GM12864 (cell line): ENCODE data around the gene STK32A.

Experiments
- DNase-seq: peaks from one replicate; pipeline ENCODE4 v3.0.0-alpha.2; 2011; ENCODE audit warnings: low read depth
- H3K4me3 ChIP-seq: 2 replicates; pipeline ENCODE4 v1.5.1; 2011; ENCODE audit warnings: mild to moderate bottlenecking, low read depth, low read length, control low read depth
- TF ChIP-seq, protein P1 (sequence below): IDR thresholded peaks from 2 replicates; pipeline ENCODE4 v1.5.1; 2011; ENCODE audit warnings: low read depth, mild to moderate bottlenecking, moderate library complexity, low read length, control low read depth, inconsistent platforms; ENCODE audit errors: missing control alignments

The STK32A gene

DNA sequence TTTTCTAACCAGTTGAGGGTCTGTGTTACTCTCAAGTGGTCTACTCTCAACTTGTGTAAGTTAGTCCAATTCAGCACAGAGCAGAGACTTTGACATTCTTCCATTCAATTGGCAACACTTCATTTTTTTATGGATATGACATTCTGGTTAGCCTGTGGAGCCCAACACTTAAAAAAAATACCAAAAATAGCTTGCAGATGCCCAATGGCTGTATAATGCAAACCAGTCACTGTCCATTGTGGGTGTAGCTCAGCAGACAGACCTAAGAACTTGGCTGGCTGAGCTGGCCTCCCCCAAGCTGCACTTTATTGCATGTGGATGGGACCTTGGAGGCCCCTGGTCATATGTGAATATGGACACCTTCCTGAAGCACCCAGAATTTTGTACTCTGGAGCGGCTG is 171.8 kb downstream of the STK32A start:
- DNase-seq: no peak
- TF ChIP-seq, protein P1, sequence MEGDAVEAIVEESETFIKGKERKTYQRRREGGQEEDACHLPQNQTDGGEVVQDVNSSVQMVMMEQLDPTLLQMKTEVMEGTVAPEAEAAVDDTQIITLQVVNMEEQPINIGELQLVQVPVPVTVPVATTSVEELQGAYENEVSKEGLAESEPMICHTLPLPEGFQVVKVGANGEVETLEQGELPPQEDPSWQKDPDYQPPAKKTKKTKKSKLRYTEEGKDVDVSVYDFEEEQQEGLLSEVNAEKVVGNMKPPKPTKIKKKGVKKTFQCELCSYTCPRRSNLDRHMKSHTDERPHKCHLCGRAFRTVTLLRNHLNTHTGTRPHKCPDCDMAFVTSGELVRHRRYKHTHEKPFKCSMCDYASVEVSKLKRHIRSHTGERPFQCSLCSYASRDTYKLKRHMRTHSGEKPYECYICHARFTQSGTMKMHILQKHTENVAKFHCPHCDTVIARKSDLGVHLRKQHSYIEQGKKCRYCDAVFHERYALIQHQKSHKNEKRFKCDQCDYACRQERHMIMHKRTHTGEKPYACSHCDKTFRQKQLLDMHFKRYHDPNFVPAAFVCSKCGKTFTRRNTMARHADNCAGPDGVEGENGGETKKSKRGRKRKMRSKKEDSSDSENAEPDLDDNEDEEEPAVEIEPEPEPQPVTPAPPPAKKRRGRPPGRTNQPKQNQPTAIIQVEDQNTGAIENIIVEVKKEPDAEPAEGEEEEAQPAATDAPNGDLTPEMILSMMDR: no peak
- H3K4me3 ChIP-seq: no peak overlapping the region

DNA sequence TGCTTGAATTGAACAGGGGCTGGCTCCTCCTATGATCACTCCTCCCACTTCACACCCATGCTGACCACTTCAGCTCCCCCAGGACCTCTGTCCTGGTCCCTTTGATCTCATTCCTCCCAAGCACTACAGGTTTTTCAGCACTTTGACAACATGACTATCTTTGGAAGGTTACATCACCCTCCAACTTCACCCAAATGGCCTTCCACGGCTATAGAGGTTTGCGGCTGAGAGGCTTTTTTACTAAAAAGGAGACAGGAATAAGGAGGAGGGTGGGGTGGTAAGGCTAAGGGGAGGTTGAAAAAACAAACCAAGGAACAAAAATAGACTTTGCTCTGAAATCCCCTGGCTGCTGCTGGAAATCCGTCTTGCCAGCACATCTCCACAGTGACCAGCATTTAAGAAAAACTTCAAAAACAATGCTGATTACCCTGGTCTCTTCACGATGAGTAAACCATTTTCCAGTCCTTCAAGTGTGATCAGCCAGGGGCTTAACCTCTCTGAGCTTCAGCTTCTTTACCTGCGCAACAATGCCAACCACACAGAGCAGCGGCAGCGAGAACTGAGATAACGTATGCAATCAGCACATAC is 172.4 kb downstream of the STK32A start:
- TF ChIP-seq, protein P1: no peak
- H3K4me3 ChIP-seq: no peak overlapping the region
- no peak for DNase-seq

DNA sequence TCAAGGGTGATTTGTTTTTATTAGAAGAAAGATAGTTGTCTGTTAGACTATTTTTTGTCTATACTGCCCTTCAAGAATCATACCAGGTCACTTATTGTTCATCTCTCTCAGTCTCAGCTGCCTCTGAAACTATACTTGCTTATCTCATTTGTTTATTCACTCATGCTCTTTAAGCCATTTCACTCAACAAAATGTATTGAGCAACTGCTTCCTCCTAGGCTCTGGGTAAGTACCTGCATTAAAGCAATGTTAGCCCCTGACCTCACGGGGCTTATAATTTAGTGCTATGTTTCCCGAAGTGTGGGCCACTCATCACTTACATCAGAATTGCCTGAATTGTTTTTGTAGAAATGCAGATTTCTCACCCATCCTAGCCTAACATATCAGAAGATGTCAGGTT is 174.2 kb downstream of the STK32A start:
- no peak for DNase-seq
- H3K4me3 ChIP-seq: no peak overlapping the region
- TF ChIP-seq, protein P1: no peak

DNA sequence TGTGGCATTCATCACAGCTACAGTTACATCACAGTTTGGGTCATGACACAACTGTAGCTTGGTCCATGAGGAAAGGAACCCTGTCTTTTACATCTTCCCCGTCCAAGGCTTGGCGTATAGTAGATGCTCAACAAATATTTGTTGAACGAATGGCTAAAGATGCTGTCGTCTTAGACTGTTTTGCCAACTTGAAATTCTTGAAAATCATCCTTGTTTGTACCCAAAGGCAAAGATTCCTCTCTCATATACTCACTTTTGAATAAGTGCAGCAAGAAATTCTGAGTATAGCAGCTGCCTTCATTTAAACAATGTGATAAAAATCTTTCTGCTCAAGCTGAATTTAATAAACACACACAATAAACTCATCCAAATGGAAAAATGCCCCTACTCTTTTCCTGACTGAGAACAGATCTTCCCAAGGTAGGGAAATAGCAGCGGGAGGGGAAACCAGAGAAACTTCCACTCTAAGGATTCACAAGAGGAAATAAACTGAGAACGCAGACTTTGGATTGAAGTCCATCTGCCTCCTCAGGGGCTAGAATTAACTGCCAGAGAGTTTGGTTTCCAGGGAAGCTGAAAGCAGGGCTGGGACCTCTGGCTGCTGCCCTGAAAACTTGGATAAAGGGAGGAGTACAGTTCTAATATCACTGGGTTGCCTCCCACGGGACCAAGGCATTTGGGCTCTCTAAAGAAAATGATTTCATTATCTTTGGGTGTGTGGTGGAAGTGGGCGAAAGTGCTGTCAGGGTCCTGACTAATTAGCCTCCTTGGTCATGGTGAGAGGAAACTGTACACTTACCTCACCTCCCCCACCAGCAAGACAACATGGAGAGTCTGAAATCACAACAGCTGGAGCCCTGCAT is 175.9 kb downstream of the STK32A start:
- no peak for DNase-seq
- TF ChIP-seq, protein P1: no peak
- no peak overlapping the region for H3K4me3 ChIP-seq

DNA sequence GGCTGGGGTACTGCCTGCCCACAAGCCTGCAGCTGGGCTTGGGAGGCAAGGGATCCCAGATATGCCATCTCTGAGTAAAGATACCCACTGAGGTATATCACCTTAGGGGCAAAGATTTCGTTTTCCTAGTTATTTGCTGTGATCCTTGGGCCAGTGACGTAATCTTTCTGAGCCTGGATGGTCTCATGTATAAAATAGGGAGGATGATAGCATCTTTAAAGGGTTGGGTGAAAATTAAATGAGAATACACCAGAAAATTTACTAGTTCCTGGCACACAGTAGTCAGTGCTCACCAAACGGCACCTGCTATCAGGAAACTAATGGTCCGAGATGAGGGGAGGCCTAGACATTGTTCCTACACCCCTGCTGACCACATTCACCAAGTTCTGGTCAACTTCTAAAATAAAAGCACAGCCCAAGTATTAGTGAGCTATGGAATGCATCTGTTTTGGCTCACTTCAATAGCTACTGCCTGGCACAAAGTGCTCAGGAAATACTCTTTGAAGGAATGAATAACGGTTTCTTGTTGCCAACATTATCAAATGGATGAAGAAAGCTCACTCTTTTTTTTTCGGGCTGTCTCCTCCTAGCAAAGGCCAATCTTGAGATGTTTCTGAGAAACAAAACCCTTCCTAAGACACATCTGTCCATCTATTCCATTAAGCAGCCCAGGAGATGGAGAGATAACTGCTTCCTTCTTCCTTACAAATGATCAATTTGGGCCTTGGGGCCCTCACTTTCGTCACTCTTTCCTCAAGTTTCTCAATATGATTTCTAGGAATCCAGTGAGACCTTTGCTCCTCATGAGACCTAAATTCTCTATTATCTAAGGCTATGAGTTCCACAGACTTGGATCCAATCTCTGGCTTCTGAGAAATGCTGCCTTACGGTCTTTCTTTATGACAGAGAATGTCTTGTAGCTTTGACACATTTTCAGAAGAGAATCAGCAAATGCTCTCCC is 176.8 kb downstream of the STK32A start:
- H3K4me3 ChIP-seq: no peak overlapping the region
- TF ChIP-seq, protein P1: no peak
- no peak for DNase-seq

DNA sequence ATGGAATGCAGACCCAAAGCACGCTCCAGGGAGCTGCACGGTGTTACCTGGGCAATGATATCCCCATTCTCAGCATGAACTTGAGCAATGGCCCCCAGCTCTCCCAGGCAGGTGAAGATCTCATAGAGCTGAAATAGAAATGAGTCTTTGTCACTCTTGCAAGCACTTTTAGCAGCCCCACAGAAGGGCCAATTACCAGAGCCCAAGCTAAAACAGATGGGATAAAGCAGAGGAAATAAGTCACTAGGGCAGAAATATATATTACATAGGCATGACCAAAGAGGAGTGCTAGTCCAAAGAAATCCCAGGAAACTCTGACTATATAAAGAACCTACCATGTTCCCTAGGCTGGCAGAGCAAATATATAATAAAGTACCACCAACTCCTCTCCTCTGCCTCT is 177.7 kb downstream of the STK32A start:
- DNase-seq: no peak
- no peak overlapping the region for H3K4me3 ChIP-seq
- TF ChIP-seq, protein P1: no peak
